Measurements from ENCODE around the gene EXOC4. TPM values are rescaled to one million over a fixed set of nuclear protein-coding genes. Genes with fewer than 3 reads are reported as not detected.

EXOC4 gene
- total RNA-seq, 1 experiment from 2014 or later = 75.8 TPM

- Histone ChIP-seq H3K9me3 (ENCODE audit: control insufficient read depth, low read depth, low read length) (no peaks in the 10 kb centered on the region), H3K23ac (ENCODE audit: insufficient read length, low read depth, low read length) (no peak overlapping the region), H3K56ac (ENCODE audit: insufficient read length, low read depth, low read length) (no peak overlapping the region), H3K23me2 (ENCODE audit: insufficient read length, low read depth, low read length, poor library complexity, severe bottlenecking) (no peaks in the 10 kb centered on the region), H4K91ac (ENCODE audit: insufficient read length, low read depth, low read length) (no peak overlapping the region), H3K4ac (ENCODE audit: low read depth, low read length) (no peak overlapping the region), H4K20me1 (ENCODE audit: control insufficient read depth, insufficient read depth, insufficient read length) (no peaks in the 10 kb centered on the region), H3K18ac (ENCODE audit: insufficient read length, low read depth, low read length) (no peak overlapping the region), H3K27me3 (ENCODE audit: insufficient read depth, low read length) (no peaks in the 10 kb centered on the region), H3K79me1 (ENCODE audit: insufficient read depth, low read depth, low read length, poor library complexity, severe bottlenecking) (no peaks in the 10 kb centered on the region), H2AFZ (ENCODE audit: low read length) (no peak overlapping the region), H4K8ac (replicated peaks; ENCODE audit: insufficient read length, low read depth, low read length) (no peak overlapping the region), H3T11ph (ENCODE audit: low read length) (no peak overlapping the region), H3K4me2 (ENCODE audit: insufficient read depth, insufficient read length, low read length) (no peak overlapping the region), H2BK12ac (ENCODE audit: insufficient read length, low read depth, low read length) (no peak overlapping the region), H2BK15ac (ENCODE audit: low read depth, low read length) (no peak overlapping the region), H2BK20ac (ENCODE audit: low read depth, low read length, poor library complexity, severe bottlenecking) (no peak overlapping the region), H3K4me1 (ENCODE audit: insufficient read depth, low read length) (peaks cover 3% of the 10 kb centered on the region; the same call in 1 of the 2 replicates), H2AK5ac (ENCODE audit: insufficient read length, low read length) (no peak overlapping the region), H2BK120ac (ENCODE audit: low read depth, low read length, poor library complexity, severe bottlenecking) (no peak overlapping the region), H4K5ac (ENCODE audit: insufficient read length, low read depth, low read length) (no peak overlapping the region), H3K79me2 (ENCODE audit: insufficient read depth, low read length) (no peaks in the 10 kb centered on the region), H3K9ac (ENCODE audit: extremely low read depth, insufficient read length, low read length) (no peak overlapping the region), H3K27ac (ENCODE audit: insufficient read length, low read depth, low read length) (no peak overlapping the region), H2BK5ac (ENCODE audit: insufficient read length, low read length) (no peak overlapping the region), H3K14ac (ENCODE audit: insufficient read depth, low read length) (no peak overlapping the region)
- no peaks in the 10 kb centered on the region for H3K36me3 Mint-ChIP-seq (ENCODE audit: insufficient read depth in 1 of 3, low read depth in 3 of 3)
- TF ChIP-seq, protein P1, sequence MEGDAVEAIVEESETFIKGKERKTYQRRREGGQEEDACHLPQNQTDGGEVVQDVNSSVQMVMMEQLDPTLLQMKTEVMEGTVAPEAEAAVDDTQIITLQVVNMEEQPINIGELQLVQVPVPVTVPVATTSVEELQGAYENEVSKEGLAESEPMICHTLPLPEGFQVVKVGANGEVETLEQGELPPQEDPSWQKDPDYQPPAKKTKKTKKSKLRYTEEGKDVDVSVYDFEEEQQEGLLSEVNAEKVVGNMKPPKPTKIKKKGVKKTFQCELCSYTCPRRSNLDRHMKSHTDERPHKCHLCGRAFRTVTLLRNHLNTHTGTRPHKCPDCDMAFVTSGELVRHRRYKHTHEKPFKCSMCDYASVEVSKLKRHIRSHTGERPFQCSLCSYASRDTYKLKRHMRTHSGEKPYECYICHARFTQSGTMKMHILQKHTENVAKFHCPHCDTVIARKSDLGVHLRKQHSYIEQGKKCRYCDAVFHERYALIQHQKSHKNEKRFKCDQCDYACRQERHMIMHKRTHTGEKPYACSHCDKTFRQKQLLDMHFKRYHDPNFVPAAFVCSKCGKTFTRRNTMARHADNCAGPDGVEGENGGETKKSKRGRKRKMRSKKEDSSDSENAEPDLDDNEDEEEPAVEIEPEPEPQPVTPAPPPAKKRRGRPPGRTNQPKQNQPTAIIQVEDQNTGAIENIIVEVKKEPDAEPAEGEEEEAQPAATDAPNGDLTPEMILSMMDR (conservative IDR thresholded peaks at IDR 0.05) = no peak
- no peaks in the 10 kb centered on the region for H3K27me3 Mint-ChIP-seq (ENCODE audit: low read depth)
- WGBS (ENCODE audit: extremely low coverage, insufficient read length, low lambda C conversion rate) = no CpG with 5 or more reads among the region's 1 CpG
- H3K4me1 Mint-ChIP-seq = peaks cover 3 to 13% of the 10 kb centered on the region in 2 experiments; a peak in 3 of 4 replicates
- H3K9me3 Mint-ChIP-seq = no peaks in the 10 kb centered on the region
- no peak overlapping the region for H3K27ac Mint-ChIP-seq
- no peak for DNase-seq
- no peak overlapping the region for H3K4me3 Mint-ChIP-seq
These were observed 396.7 kb downstream of the EXOC4 start for GRCh38 chr7:133649593-133649992.
